ENCODE results near the gene DYNC1LI2. TPM values are rescaled to one million over a fixed set of nuclear protein-coding genes. Genes with fewer than 3 reads are reported as not detected.

The DYNC1LI2 gene
- total and polyA plus RNA-seq, 9 of the 15 experiments (the other 6 are each of a cell fraction or from before 2014, with no cell fraction given) = 5.1 to 48.9 (median 38.2) TPM

DNA sequence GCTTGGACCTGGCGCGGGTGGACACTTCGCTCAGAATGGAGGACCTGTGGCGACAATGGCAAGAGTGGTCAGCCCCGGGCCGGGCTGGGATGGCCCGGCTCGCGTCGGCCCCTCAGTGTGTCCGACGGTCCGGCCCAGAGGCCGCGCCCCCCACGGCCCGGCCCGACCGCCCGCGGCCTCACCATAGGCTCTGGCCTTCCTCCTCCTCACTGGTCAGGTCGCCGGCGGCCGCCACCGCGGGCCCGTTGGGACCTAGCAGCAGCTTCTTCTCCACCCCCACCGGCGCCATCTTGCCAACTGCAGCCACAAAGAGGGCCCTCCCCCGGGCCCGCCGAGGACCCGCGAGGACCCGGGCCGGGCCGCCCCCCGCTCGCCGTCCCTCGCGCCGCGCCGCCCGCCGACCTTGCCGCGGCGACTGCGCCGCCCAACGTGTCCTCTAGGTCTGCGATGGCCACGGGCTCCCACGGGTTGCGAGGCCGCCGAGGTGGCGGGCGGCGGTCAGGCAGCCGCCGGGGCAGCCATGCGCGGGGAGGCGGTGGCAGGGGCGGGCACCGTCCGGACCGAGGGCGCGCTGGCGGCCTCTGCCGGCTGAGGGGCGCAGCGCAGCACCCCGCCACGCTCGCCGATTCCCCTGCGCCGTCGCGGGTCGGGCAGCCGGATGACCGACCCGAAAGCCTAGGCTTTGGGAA, at the start of gene DYNC1LI2 (continued):
- TF ChIP-seq, protein P1, sequence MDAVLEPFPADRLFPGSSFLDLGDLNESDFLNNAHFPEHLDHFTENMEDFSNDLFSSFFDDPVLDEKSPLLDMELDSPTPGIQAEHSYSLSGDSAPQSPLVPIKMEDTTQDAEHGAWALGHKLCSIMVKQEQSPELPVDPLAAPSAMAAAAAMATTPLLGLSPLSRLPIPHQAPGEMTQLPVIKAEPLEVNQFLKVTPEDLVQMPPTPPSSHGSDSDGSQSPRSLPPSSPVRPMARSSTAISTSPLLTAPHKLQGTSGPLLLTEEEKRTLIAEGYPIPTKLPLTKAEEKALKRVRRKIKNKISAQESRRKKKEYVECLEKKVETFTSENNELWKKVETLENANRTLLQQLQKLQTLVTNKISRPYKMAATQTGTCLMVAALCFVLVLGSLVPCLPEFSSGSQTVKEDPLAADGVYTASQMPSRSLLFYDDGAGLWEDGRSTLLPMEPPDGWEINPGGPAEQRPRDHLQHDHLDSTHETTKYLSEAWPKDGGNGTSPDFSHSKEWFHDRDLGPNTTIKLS (IDR thresholded peaks at IDR 0.05; ENCODE audit: borderline replicate concordance, low read depth) = peak; percentile 85; the same call in 1 of the 2 replicates
- TF ChIP-seq TCF15 (CRISPR knock-in tag; IDR thresholded peaks at IDR 0.05) = no peak
- peak; percentile 79 for TF ChIP-seq GTF2E2 (tag; IDR thresholded peaks at IDR 0.05)
- TF ChIP-seq RREB1 (CRISPR knock-in tag; IDR thresholded peaks at IDR 0.05) = 0 out of 2 replicates have a peak, but pooled peaks have one; percentile 9
- peak; percentile 84 for TF ChIP-seq ZNF766 (CRISPR knock-in tag; conservative IDR thresholded peaks at IDR 0.05)
- no peak for TF ChIP-seq E2F3 (CRISPR knock-in tag; IDR thresholded peaks at IDR 0.05)
- TF ChIP-seq MEIS2 (IDR thresholded peaks at IDR 0.05; ENCODE audit: partially characterized antibody) = peak; percentile 26
- TF ChIP-seq PHB2 (IDR thresholded peaks at IDR 0.05; ENCODE audit: low read depth) = no peak
- peak; percentile 65; the same call in 1 of the 2 replicates for TF ChIP-seq POLR2AphosphoS5 (IDR thresholded peaks at IDR 0.05; ENCODE audit: control insufficient read depth, insufficient read depth, low read depth, low read length)
- TF ChIP-seq TBP (optimal IDR thresholded peaks at IDR 0.05; ENCODE audit: low read depth, low read length) = peak; percentile 85

All from K562 (cell line).